IMR-90 (cell line): Measurements from ENCODE around the gene ANKRD65. TPM values are rescaled to one million over a fixed set of nuclear protein-coding genes. Genes with fewer than 3 reads are reported as not detected.

Source experiments
- ATAC-seq: fragments of 200-7000 bp; cut with Tn5 transposase; 2 replicates; pipeline ENCODE4 v1.9.1; 2020; ENCODE audit warnings: low read depth, mild to moderate bottlenecking, moderate library complexity
- BruUV-seq: library from RNA; stranded (reverse); fragments of 400-500 nt; replicated peaks from 2 replicates; lab custom pipeline; 2021; lab: Mats Ljungman, UMichigan
- CTCF ChIA-PET: fragments of 300-600 bp; formaldehyde crosslinking; extraction: SDS; loops from one replicate; lab custom pipeline; 2021; ENCODE audit warnings: antibody characterized with exemption; lab: Yijun Ruan, JAX
- POLR2A ChIA-PET: fragments of 300-600 bp; sonication (Branson Sonifier 250); formaldehyde crosslinking; loops from one replicate; lab custom pipeline; 2022; ENCODE audit warnings: antibody characterized with exemption; ENCODE audit not compliant: unreplicated experiment; lab: Charles Lee
- DNase-seq: peaks from one replicate; pipeline ENCODE4 v3.0.0; 2013
- H2AFZ ChIP-seq: replicated peaks from 2 replicates; pipeline ENCODE3; 2013; ENCODE audit warnings: low read length, mild to moderate bottlenecking; ENCODE audit not compliant: poor library complexity
- H2AK5ac ChIP-seq: 2 replicates; pipeline ENCODE4 v1.6.1; 2013; ENCODE audit warnings: low read depth, low read length, inconsistent platforms
- H2AK9ac ChIP-seq: replicated peaks from 2 replicates; pipeline ENCODE3; 2013; ENCODE audit warnings: mild to moderate bottlenecking, low read depth, low read length, moderate library complexity; ENCODE audit not compliant: poor library complexity
- H2BK120ac ChIP-seq: 2 replicates; pipeline ENCODE4 v1.6.1; 2013; ENCODE audit warnings: low read depth, low read length, inconsistent platforms
- H2BK15ac ChIP-seq: 3 replicates; pipeline ENCODE4 v1.6.1; 2013; ENCODE audit warnings: low read depth, low read length, inconsistent platforms
- H2BK20ac ChIP-seq: 2 replicates; pipeline ENCODE4 v1.6.1; 2013; ENCODE audit warnings: low read depth, mild to moderate bottlenecking, inconsistent platforms, low read length, moderate library complexity
- H2BK5ac ChIP-seq: 2 replicates; pipeline ENCODE4 v1.6.1; 2013; ENCODE audit warnings: mild to moderate bottlenecking, low read depth, low read length, inconsistent platforms; ENCODE audit not compliant: poor library complexity, severe bottlenecking
- H3K14ac ChIP-seq: replicated peaks from 2 replicates; pipeline ENCODE4 v1.6.1; 2013; ENCODE audit warnings: low read depth, low read length, inconsistent platforms
- H3K18ac ChIP-seq: 2 replicates; pipeline ENCODE4 v1.6.1; 2013; ENCODE audit warnings: low read depth, low read length, control low read depth
- H3K23ac ChIP-seq: 2 replicates; pipeline ENCODE4 v1.6.1; 2013; ENCODE audit warnings: low read depth, low read length, inconsistent platforms
- H3K27ac ChIP-seq: 2 replicates; pipeline ENCODE4 v1.5.1; 2013; ENCODE audit warnings: mild to moderate bottlenecking, control low read depth, low read length; ENCODE audit not compliant: insufficient read depth
- H3K27me3 ChIP-seq: 2 replicates; pipeline ENCODE4 v1.6.1; 2013; ENCODE audit warnings: low read length; ENCODE audit not compliant: control insufficient read depth, insufficient read depth
- H3K36me3 ChIP-seq: 2 replicates; pipeline ENCODE4 v1.6.1; 2013; ENCODE audit warnings: low read length, mixed read lengths; ENCODE audit not compliant: control insufficient read depth, insufficient read depth
- H3K4ac ChIP-seq: 2 replicates; pipeline ENCODE4 v1.6.1; 2013; ENCODE audit warnings: low read depth, low read length, inconsistent platforms
- H3K4me1 ChIP-seq: 2 replicates; pipeline ENCODE4 v1.6.1; 2013; ENCODE audit warnings: low read length, mixed read lengths; ENCODE audit not compliant: control insufficient read depth, insufficient read depth
- H3K4me2 ChIP-seq: 2 replicates; pipeline ENCODE4 v1.6.1; 2013; ENCODE audit warnings: low read depth, mild to moderate bottlenecking, control low read depth, low read length, moderate library complexity
- H3K4me3 ChIP-seq: 2 replicates; pipeline ENCODE4 v1.5.1; 2013; ENCODE audit warnings: low read depth, mild to moderate bottlenecking, control low read depth, low read length, moderate library complexity; ENCODE audit not compliant: insufficient read depth
- H3K56ac ChIP-seq: 2 replicates; pipeline ENCODE4 v1.6.1; 2013; ENCODE audit warnings: low read length, inconsistent platforms; ENCODE audit not compliant: insufficient read depth; ENCODE audit errors: extremely low read depth
- H3K79me1 ChIP-seq, 2 experiments: 2 replicates each; pipeline ENCODE4 v1.6.1; 2013; ENCODE audit warnings: low read length in 2 of 2, inconsistent platforms in 1 of 2, low read depth in 1 of 2
- H3K9ac ChIP-seq: 2 replicates; pipeline ENCODE4 v1.6.1; 2013; ENCODE audit warnings: low read depth, low read length, control low read depth
- H3K9me1 ChIP-seq: 2 replicates; pipeline ENCODE4 v1.6.1; 2013; ENCODE audit warnings: low read length, inconsistent platforms; ENCODE audit not compliant: insufficient read depth
- H3K9me3 ChIP-seq: 2 replicates; pipeline ENCODE4 v1.6.1; 2013; ENCODE audit warnings: low read length; ENCODE audit not compliant: control insufficient read depth, insufficient read depth
- H4K20me1 ChIP-seq: 2 replicates; pipeline ENCODE4 v1.6.1; 2013; ENCODE audit warnings: low read length, inconsistent platforms; ENCODE audit not compliant: insufficient read depth
- H4K5ac ChIP-seq: 2 replicates; pipeline ENCODE4 v1.6.1; 2013; ENCODE audit warnings: mild to moderate bottlenecking, low read depth, low read length, control low read depth
- H4K8ac ChIP-seq, 2 experiments: 2 replicates each; pipeline ENCODE4 v1.6.1; 2013; ENCODE audit warnings: low read depth in 2 of 2, low read length in 2 of 2, control low read depth in 1 of 2, inconsistent platforms in 1 of 2
- H4K91ac ChIP-seq: 2 replicates; pipeline ENCODE4 v1.6.1; 2013; ENCODE audit warnings: low read depth, low read length, inconsistent platforms; ENCODE audit not compliant: insufficient read depth
- CHD1 ChIP-seq: IDR thresholded peaks from 2 replicates; pipeline ENCODE4 v1.6.1; 2012; ENCODE audit warnings: low read depth, low read length, improper control_type of control experiment
- CTCF ChIP-seq: conservative IDR thresholded peaks from 2 replicates; pipeline ENCODE4 v1.5.1; 2012; ENCODE audit warnings: mild to moderate bottlenecking, low read depth, low read length, improper control_type of control experiment
- ELK1 ChIP-seq: fragments of 150-350 bp; IDR thresholded peaks from 2 replicates; pipeline ENCODE4 v1.6.1; 2016; ENCODE audit warnings: low read depth, mild to moderate bottlenecking, low read length, moderate library complexity, borderline replicate concordance
- NFE2L2 ChIP-seq: fragments of 150-350 bp; IDR thresholded peaks from 2 replicates; pipeline ENCODE4 v1.6.1; 2016; ENCODE audit warnings: low read depth, mild to moderate bottlenecking, low read length
- RAD21 ChIP-seq: IDR thresholded peaks from 2 replicates; pipeline ENCODE4 v1.6.1; 2012; ENCODE audit warnings: low read length, improper control_type of control experiment
- USF2 ChIP-seq: fragments of 150-350 bp; IDR thresholded peaks from 2 replicates; pipeline ENCODE4 v1.6.1; 2017; ENCODE audit warnings: mild to moderate bottlenecking, antibody characterized with exemption, low read length, low read depth
- WGBS, 2 experiments: methylation state at CpG; one replicate each; pipeline versions ENCODE4 v1.1.5 to v1.1.7; 2013; ENCODE audit warnings: missing lambda C conversion rate in 2 of 2; ENCODE audit not compliant: insufficient read length in 1 of 2; ENCODE audit errors: extremely low coverage in 2 of 2; 5-methylcytosine and 5-hydroxymethylcytosine counted together
- dilution Hi-C: fragments of 300-500 bp; cut with HindIII; formaldehyde crosslinking; loops from one replicate; pipeline ENCODE4 v1.14.3; 2018; ENCODE audit warnings: low sequenced_read_pairs; ENCODE audit not compliant: unreplicated experiment
- in situ Hi-C: fragments of 300-500 bp; cut with MboI; formaldehyde crosslinking; loops from 3 replicates; pipeline ENCODE4 v1.14.3; 2019; ENCODE audit warnings: low sequenced_read_pairs, inconsistent platforms, mixed read lengths
- intact Hi-C: fragments of 100-400 bp; cut with micrococcal nuclease; formaldehyde crosslinking; loops from 2 replicates; pipeline ENCODE4 v1.10.0; 2022
- polyA plus RNA-seq, 3 experiments: library from polyadenylated mRNA; depleted of rRNA; stranded (reverse); fragments of >200 nt; gene quantifications; 2 replicates each; pipeline ENCODE4 v1.2.3, GENCODE V29; 2012; ENCODE audit warnings: low replicate concordance in 1 of 3
- total RNA-seq: library from RNA; depleted of rRNA; stranded (reverse); fragments of >200 nt; gene quantifications from 2 replicates; pipeline ENCODE4 v1.2.3, GENCODE V29; 2012

The ANKRD65 gene
- total and polyA plus RNA-seq, 2 of the 4 experiments (the other 2 are of a cell fraction) = 0.09 TPM; not detected in 1

- Histone ChIP-seq H3K9ac (no peak overlapping the region), H3K14ac (no peak overlapping the region), H3K27me3 (no peaks in the 10 kb centered on the region; the same call in 1 of the 2 replicates), H3K4me3 (no peak overlapping the region), H3K36me3 (no peaks in the 10 kb centered on the region), H3K79me1 (0 out of 4 replicates have a peak, but pooled peaks cover 0 to 3% of the 10 kb centered on the region in 2 experiments), H4K8ac (0 out of 4 replicates have a peak overlapping the region, but pooled peaks have one; percentile 16 to 60), H3K27ac (no peak overlapping the region), H3K4me2 (no peak overlapping the region), H3K9me1 (0 out of 2 replicates have a peak, but pooled peaks cover 7% of the 10 kb centered on the region), H3K9me3 (no peaks in the 10 kb centered on the region), H3K23ac (no peak overlapping the region), H2BK20ac (no peak overlapping the region), H2BK5ac (no peak overlapping the region), H3K4ac (no peak overlapping the region), H4K91ac (no peak overlapping the region), H2BK15ac (no peak overlapping the region), H3K56ac (no peak overlapping the region), H2AK9ac (no peak overlapping the region), H2AFZ (peak overlapping the region; percentile 82), H2BK120ac (no peak overlapping the region), H4K20me1 (no peaks in the 10 kb centered on the region), H4K5ac (peak overlapping the region; percentile 73), H3K4me1 (peaks cover 25% of the 10 kb centered on the region), H2AK5ac (0 out of 2 replicates have a peak overlapping the region, but pooled peaks have one; percentile 60), H3K18ac (no peak overlapping the region)
- in situ Hi-C loops (no loop called here), dilution Hi-C loops (no loop called here), intact Hi-C loops (no loop called here)
- no TSS peak for BruUV-seq
- no peak for TF ChIP-seq RAD21
- TF ChIP-seq CTCF = no peak
- no peak for TF ChIP-seq NFE2L2
- no peak for TF ChIP-seq ELK1
- no peak for TF ChIP-seq USF2
- no peak for TF ChIP-seq CHD1
- no peak for ATAC-seq
- WGBS, 2 experiments = 79% methylated on average over 16 of the region's 28 CpGs; no CpG with 5 or more reads in 1 of the 2 experiments
- no peak for DNase-seq
- POLR2A ChIA-PET = no interaction called here
- CTCF ChIA-PET = no interaction called here
Observed at GRCh38 chr1:1432274-1432950, 11.3 kb upstream of the ANKRD65 start.
